Trophoblast cell (in vitro differentiated cells and primary cell): ENCODE data around the gene ZNF488.

Source experiments
- DNase-seq, 2 donors: peaks; one replicate each; pipeline ENCODE4 v3.0.0-alpha.2; 2016
- H2AFZ ChIP-seq: 2 replicates; pipeline ENCODE4 v1.6.1; 2013; ENCODE audit warnings: low read length, moderate library complexity, mild to moderate bottlenecking; ENCODE audit not compliant: insufficient read depth, poor library complexity
- H2AK5ac ChIP-seq: 2 replicates; pipeline ENCODE4 v1.6.1; 2013; ENCODE audit warnings: mild to moderate bottlenecking, low read length
- H2BK120ac ChIP-seq: 2 replicates; pipeline ENCODE4 v1.6.1; 2013; ENCODE audit warnings: low read length, mild to moderate bottlenecking, moderate library complexity; ENCODE audit not compliant: insufficient read depth, poor library complexity
- H2BK12ac ChIP-seq: 2 replicates; pipeline ENCODE4 v1.6.1; 2013; ENCODE audit warnings: mild to moderate bottlenecking, low read length, moderate library complexity
- H2BK5ac ChIP-seq: 2 replicates; pipeline ENCODE4 v1.6.1; 2013; ENCODE audit warnings: low read length, low read depth, moderate library complexity, mild to moderate bottlenecking; ENCODE audit not compliant: poor library complexity
- H3K14ac ChIP-seq: 2 replicates; pipeline ENCODE4 v1.6.1; 2013; ENCODE audit warnings: mild to moderate bottlenecking, low read length
- H3K18ac ChIP-seq: 2 replicates; pipeline ENCODE4 v1.6.1; 2013; ENCODE audit warnings: mild to moderate bottlenecking, low read length
- H3K23ac ChIP-seq: 2 replicates; pipeline ENCODE4 v1.6.1; 2013; ENCODE audit warnings: low read length
- H3K27ac ChIP-seq: 2 replicates; pipeline ENCODE4 v1.5.1; 2013; ENCODE audit warnings: low read depth, mild to moderate bottlenecking, inconsistent platforms, low read length, moderate library complexity
- H3K27me3 ChIP-seq: 2 replicates; pipeline ENCODE4 v1.6.1; 2013; ENCODE audit warnings: inconsistent platforms, mild to moderate bottlenecking, low read length, moderate library complexity; ENCODE audit not compliant: insufficient read depth
- H3K36me3 ChIP-seq, 2 experiments: 1 replicate in 1 of 2; 2 replicates in 1 of 2; pipeline ENCODE4 v1.6.1; 2013; ENCODE audit warnings: low read length in 2 of 2, mild to moderate bottlenecking in 2 of 2, moderate library complexity in 1 of 2; ENCODE audit not compliant: insufficient read depth in 2 of 2, control insufficient read depth in 1 of 2
- H3K4ac ChIP-seq: 2 replicates; pipeline ENCODE4 v1.6.1; 2013; ENCODE audit warnings: low read depth, mild to moderate bottlenecking, low read length, moderate library complexity
- H3K4me1 ChIP-seq, 2 experiments: 1 replicate in 1 of 2; 2 replicates in 1 of 2; pipeline ENCODE4 v1.6.1; 2013; ENCODE audit warnings: low read length in 2 of 2, mild to moderate bottlenecking in 2 of 2, moderate library complexity in 1 of 2; ENCODE audit not compliant: insufficient read depth in 2 of 2, control insufficient read depth in 1 of 2
- H3K4me2 ChIP-seq: 2 replicates; pipeline ENCODE4 v1.6.1; 2013; ENCODE audit warnings: inconsistent platforms, mild to moderate bottlenecking, low read length, moderate library complexity
- H3K4me3 ChIP-seq: 2 replicates; pipeline ENCODE4 v1.5.1; 2013; ENCODE audit warnings: mild to moderate bottlenecking, low read depth, low read length, inconsistent platforms
- H3K79me1 ChIP-seq: one replicate; pipeline ENCODE4 v1.6.1; 2013; ENCODE audit warnings: low read length
- H3K79me2 ChIP-seq: 2 replicates; pipeline ENCODE4 v1.6.1; 2013; ENCODE audit warnings: low read length, mild to moderate bottlenecking; ENCODE audit not compliant: control insufficient read depth, insufficient read depth, poor library complexity
- H3K9ac ChIP-seq: 2 replicates; pipeline ENCODE4 v1.6.1; 2013; ENCODE audit warnings: mild to moderate bottlenecking, low read length
- H3K9me3 ChIP-seq: 2 replicates; pipeline ENCODE4 v1.6.1; 2013; ENCODE audit warnings: low read depth, mild to moderate bottlenecking, control low read depth, inconsistent platforms, low read length; ENCODE audit not compliant: insufficient read depth
- H4K12ac ChIP-seq: 2 replicates; pipeline ENCODE4 v1.6.1; 2013; ENCODE audit warnings: low read depth, mild to moderate bottlenecking, low read length, moderate library complexity
- H4K8ac ChIP-seq: 2 replicates; pipeline ENCODE4 v1.6.1; 2013; ENCODE audit warnings: low read depth, mild to moderate bottlenecking, low read length, moderate library complexity
- H4K91ac ChIP-seq: one replicate; pipeline ENCODE4 v1.6.1; 2013; ENCODE audit warnings: low read depth, mild to moderate bottlenecking, low read length, moderate library complexity
- WGBS: extraction: QIAGEN DNeasy Blood & Tissue Kit; methylation state at CpG from one replicate; pipeline ENCODE4 v1.1.7; 2013; ENCODE audit warnings: missing lambda C conversion rate; ENCODE audit not compliant: insufficient read length, insufficient coverage; ENCODE audit errors: extremely low coverage; 5-methylcytosine and 5-hydroxymethylcytosine counted together

The ZNF488 gene

GRCh38 chr10:47323087-47323486, 61.0 kb downstream of the ZNF488 start:
- no peak overlapping the region for H4K12ac ChIP-seq
- H3K27me3 ChIP-seq = no peaks in the 10 kb centered on the region
- H3K27ac ChIP-seq = no peak overlapping the region
- H2AK5ac ChIP-seq = no peak overlapping the region
- no peak overlapping the region for H4K8ac ChIP-seq
- H3K18ac ChIP-seq = no peak overlapping the region
- H2BK12ac ChIP-seq = no peak overlapping the region
- H3K79me1 ChIP-seq = no peaks in the 10 kb centered on the region
- WGBS = no CpG with 5 or more reads among the region's 1 CpG
- H3K4me3 ChIP-seq = no peak overlapping the region
- no peaks in the 10 kb centered on the region for H3K79me2 ChIP-seq
- no peak overlapping the region for H3K14ac ChIP-seq
- no peak overlapping the region for H2BK5ac ChIP-seq
- H3K9me3 ChIP-seq = peaks cover 7% of the 10 kb centered on the region
- H3K4me1 ChIP-seq = no peaks in the 10 kb centered on the region
- no peak overlapping the region for H3K4ac ChIP-seq
- H3K4me2 ChIP-seq = no peak overlapping the region
- H3K36me3 ChIP-seq = no peaks in the 10 kb centered on the region
- H2BK120ac ChIP-seq = no peak overlapping the region
- H2AFZ ChIP-seq = no peak overlapping the region
- no peak overlapping the region for H3K23ac ChIP-seq
- DNase-seq = no peak
- H4K91ac ChIP-seq = no peak overlapping the region
- H3K9ac ChIP-seq = no peak overlapping the region

GRCh38 chr10:47322300-47323061, 61.6 kb downstream of the ZNF488 start, which contains the start of gene GDF2:
TSS of gene GDF2 (plus strand) at chr10:47322454. CDS start at chr10:47322669, 215 bp downstream.
- DNase-seq = no peak
- WGBS = no CpG with 5 or more reads among the region's 35 CpGs
- no peak within 1 kb of the TSS for H3K4ac ChIP-seq
- no peak within 1 kb of the TSS for H4K12ac ChIP-seq
- H3K18ac ChIP-seq = no peak within 1 kb of the TSS
- H4K91ac ChIP-seq = no peak within 1 kb of the TSS
- H3K4me2 ChIP-seq = no peak within 1 kb of the TSS
- no peak within 1 kb of the TSS for H3K23ac ChIP-seq
- no peaks in the 10 kb centered on the region for H3K27me3 ChIP-seq
- H3K36me3 ChIP-seq = no peaks in the 10 kb centered on the region
- no peaks in the 10 kb centered on the region for H3K79me1 ChIP-seq
- no peak within 1 kb of the TSS for H3K27ac ChIP-seq
- H3K9me3 ChIP-seq = peaks cover 2% of the 10 kb centered on the region
- no peaks in the 10 kb centered on the region for H3K79me2 ChIP-seq
- no peak within 1 kb of the TSS for H2BK12ac ChIP-seq
- no peak within 1 kb of the TSS for H2AFZ ChIP-seq
- no peak within 1 kb of the TSS for H3K4me3 ChIP-seq
- H2BK5ac ChIP-seq = no peak within 1 kb of the TSS
- no peak within 1 kb of the TSS for H2BK120ac ChIP-seq
- H3K14ac ChIP-seq = no peak within 1 kb of the TSS
- no peak within 1 kb of the TSS for H4K8ac ChIP-seq
- no peak within 1 kb of the TSS for H2AK5ac ChIP-seq
- H3K4me1 ChIP-seq = no peaks in the 10 kb centered on the region
- no peak within 1 kb of the TSS for H3K9ac ChIP-seq

DNA sequence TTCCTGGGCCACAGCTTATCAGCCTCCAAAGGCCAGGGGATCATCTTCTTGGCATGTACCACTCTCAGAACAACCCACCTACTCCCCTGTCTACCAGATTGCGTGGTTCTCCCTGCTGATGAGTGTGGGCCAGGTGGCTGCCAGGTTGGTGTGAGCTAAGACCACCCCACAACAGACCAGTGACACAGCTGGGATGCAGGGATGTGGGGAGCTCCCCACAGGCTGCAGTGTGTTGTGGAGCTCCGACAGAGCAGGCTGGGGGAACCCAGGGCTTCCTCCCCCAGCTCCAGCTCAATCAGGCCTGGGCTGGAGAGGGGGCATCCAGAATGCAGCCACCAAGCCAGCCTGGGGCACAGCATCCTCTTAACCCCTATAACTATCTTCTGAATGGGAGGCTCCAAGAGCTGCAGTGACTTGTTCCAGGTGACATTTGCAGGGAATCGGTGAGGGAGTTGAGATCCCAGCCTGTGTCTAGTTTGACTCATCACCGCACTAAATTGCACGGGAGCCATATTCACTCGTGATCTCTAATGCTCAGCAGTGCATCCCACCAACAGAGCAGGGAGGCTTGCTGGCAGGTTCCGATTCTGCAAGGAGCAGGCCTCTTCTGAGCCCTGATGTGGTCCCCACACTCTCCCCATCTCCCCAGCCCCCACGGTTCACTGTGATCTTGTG, 62.4 kb downstream of the ZNF488 start:
- Histone ChIP-seq H3K4me2 (no peak overlapping the region), H2AFZ (no peak overlapping the region), H4K91ac (no peak overlapping the region), H2BK5ac (no peak overlapping the region), H3K18ac (no peak overlapping the region), H3K79me2 (no peaks in the 10 kb centered on the region), H3K36me3 (no peaks in the 10 kb centered on the region), H4K12ac (no peak overlapping the region), H3K9me3 (peaks cover 2% of the 10 kb centered on the region), H3K4ac (no peak overlapping the region), H4K8ac (no peak overlapping the region), H3K79me1 (no peaks in the 10 kb centered on the region), H2BK12ac (no peak overlapping the region), H2AK5ac (no peak overlapping the region), H3K23ac (no peak overlapping the region), H3K14ac (no peak overlapping the region), H2BK120ac (no peak overlapping the region), H3K4me3 (no peak overlapping the region), H3K27ac (no peak overlapping the region), H3K9ac (no peak overlapping the region), H3K4me1 (no peaks in the 10 kb centered on the region), H3K27me3 (no peaks in the 10 kb centered on the region)
- WGBS = no CpG with 5 or more reads among the region's 8 CpGs
- DNase-seq = no peak

DNA sequence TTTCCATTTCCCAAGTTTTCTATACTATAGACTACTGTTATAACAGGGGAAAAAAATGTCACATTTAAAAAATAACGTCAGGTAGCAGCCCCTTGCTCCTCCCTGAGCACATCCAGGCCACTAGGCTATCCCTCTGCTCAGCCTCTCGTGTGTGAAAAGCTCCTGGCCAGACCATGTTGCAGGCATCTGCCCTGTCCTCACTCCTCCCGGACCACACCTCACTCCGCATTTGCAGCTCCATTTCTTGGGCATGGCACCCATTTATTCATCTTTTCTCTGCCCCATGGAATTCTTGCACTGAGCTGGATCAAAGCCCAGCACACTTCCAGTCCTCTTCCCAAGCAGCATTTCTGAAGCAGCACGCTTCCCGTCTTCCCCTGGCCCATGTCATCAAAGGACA, 63.3 kb downstream of the ZNF488 start:
- Histone ChIP-seq H4K8ac (no peak overlapping the region), H2AFZ (no peak overlapping the region), H3K4me1 (no peaks in the 10 kb centered on the region)

More for the DNA sequence above, 63.3 kb downstream of the ZNF488 start:
- Histone ChIP-seq H3K4me2 (no peak overlapping the region), H2AK5ac (no peak overlapping the region), H2BK12ac (no peak overlapping the region), H3K4me3 (no peak overlapping the region), H3K9ac (no peak overlapping the region), H3K14ac (no peak overlapping the region), H3K18ac (no peak overlapping the region), H3K79me2 (no peaks in the 10 kb centered on the region), H3K9me3 (peaks cover 2% of the 10 kb centered on the region), H2BK120ac (no peak overlapping the region), H3K23ac (no peak overlapping the region), H2BK5ac (no peak overlapping the region), H4K91ac (no peak overlapping the region), H3K4ac (no peak overlapping the region), H4K12ac (no peak overlapping the region), H3K27me3 (no peaks in the 10 kb centered on the region), H3K79me1 (no peaks in the 10 kb centered on the region), H3K27ac (no peak overlapping the region), H3K36me3 (no peaks in the 10 kb centered on the region)
- WGBS = no CpG with 5 or more reads among the region's 6 CpGs
- no peak for DNase-seq
